Nasal cavity respiratory epithelium epithelial cell of viscerocranial mucosa (primary cell): ENCODE results near the gene HORMAD1. TPM values are rescaled to one million over a fixed set of nuclear protein-coding genes. Genes with fewer than 3 reads are reported as not detected.

Source experiments
- total RNA-seq: library from RNA; depleted of rRNA; stranded (reverse); fragments of >200 nt; gene quantifications from 2 replicates; pipeline ENCODE4 v1.2.3, GENCODE V29; 2014

Gene HORMAD1, protein sequence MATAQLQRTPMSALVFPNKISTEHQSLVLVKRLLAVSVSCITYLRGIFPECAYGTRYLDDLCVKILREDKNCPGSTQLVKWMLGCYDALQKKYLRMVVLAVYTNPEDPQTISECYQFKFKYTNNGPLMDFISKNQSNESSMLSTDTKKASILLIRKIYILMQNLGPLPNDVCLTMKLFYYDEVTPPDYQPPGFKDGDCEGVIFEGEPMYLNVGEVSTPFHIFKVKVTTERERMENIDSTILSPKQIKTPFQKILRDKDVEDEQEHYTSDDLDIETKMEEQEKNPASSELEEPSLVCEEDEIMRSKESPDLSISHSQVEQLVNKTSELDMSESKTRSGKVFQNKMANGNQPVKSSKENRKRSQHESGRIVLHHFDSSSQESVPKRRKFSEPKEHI
- 0.50 and 3.8 TPM in 2 replicates for total RNA-seq

DNA sequence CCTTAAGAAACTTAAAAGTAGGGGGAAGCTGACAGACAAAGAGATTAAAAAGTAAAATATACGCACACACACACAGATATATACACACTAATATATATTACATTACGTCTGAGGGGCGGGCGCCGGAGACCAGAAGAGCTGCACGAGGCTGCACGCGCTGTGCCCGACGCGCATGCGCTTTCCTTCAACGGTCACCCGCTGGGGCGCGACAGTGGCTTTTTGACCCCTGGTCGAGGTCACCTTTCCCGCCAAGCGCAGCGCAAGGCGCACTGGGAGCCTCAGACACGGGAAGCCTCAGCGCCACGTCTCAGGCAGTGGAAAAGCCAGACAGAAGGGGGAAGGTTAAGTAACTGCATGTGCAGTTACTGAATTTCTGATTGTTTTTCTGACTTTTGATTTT is at the start of gene HORMAD1:
Gene HORMAD1 (minus strand): TSS at position 193 of the 400 bp plus-strand sequence. CDS start 1,390 bp downstream, outside the sequence.

DNA sequence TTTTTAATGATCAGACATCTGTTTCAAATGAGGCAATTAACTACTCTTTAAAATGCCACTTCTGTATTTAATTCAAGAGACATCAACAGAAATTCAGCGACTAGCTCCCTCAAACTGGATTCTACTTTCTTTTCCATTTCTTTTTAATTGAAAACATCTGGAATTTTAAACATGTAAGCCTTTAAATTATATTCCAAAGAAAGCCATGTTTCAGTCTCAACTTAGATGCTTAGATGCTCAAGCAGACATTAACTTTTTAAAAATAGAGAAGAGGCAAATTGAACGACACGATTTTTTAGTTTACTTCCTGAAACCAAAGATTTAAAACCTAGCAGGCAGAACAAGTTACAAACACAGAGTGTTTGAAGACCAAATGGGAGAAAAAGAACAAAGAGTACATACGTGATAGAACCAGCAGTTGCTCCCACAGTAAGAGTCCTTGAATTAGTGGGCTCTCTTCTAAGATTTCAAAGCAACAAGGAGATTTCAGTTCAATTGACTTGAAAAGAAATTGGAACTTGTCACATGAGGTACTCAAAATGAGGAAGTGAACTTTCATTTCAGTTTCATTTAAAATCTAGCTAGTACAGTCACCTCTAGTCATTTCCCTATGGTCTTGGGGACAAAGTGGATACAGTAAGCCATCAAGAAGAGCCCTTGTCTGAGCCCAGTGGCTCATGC is 44.7 kb upstream of the HORMAD1 start, which contains the start of gene CTSS:
Gene CTSS (minus strand): TSS at position 483 of the 681 bp plus-strand sequence. CDS start 1,015 bp downstream, outside the sequence.

DNA sequence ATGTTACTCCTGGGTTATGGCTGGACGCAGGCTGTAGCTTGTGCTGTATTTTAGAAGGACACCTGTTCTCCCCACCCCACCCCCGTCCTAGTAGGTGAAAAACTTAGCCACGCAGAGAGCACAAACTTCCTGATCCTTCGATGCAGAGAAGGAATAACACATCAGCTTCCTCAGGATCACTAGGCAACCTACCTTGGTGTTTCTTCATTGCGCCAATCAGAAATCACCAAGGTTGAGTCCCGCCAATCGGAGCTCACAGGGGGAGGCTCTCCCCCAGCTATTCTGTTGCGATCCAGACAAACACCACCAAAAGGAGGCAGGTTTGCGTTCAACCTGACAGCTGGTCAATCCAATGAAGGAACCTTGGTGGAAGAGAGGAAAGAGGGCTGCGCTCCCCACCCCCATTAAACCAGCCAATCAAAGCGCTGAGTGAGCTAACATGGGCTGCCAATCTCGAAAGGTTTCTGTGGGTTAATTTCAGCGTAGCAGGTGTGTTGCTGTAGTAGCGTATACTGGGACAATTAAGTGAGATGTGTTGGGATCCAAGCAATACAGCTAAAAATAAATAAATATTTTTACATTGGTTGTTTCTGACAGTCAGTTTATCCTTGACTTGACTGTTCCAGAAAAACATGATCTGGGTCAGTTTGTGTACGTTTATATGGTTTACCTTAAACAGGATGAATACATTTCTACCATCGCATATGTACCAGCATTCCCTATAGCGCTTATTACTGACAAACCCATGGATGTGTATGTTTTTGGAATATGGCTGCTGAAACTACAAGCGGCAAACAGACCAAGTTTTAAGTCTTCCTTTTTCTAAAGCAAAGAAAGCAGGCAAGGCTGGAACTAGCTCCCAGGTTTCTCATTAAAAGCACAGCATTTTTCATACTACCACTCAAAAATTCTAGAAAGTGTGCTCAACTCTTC is 23.4 kb downstream of the HORMAD1 start, which contains the start of gene GOLPH3L:
Gene GOLPH3L (minus strand): TSS at position 160 of the 933 bp plus-strand sequence. CDS start 2,316 bp downstream, outside the sequence.

Other genes starting within 250 kb of the HORMAD1 start
- 24.6 and 46.8 TPM in 2 replicates for gene TARS2, start 233.5 kb downstream of the HORMAD1 start, total RNA-seq
- 5.1 and 7.0 TPM in 2 replicates for gene ECM1, start 212.8 kb downstream of the HORMAD1 start, total RNA-seq
- 0.34 TPM in 1 of 2 replicates, not detected in the other for gene FALEC, start 205.1 kb downstream of the HORMAD1 start, total RNA-seq
- 1.7 and 2.8 TPM in 2 replicates for gene ADAMTSL4, start 171.5 kb downstream of the HORMAD1 start, total RNA-seq
- gene MCL1, start 141.3 kb downstream of the HORMAD1 start, total RNA-seq: 365 and 420 TPM in 2 replicates
- gene ENSA, start 91.3 kb downstream of the HORMAD1 start, total RNA-seq: 58.8 and 76.6 TPM in 2 replicates
- gene GOLPH3L, start 23.7 kb downstream of the HORMAD1 start, total RNA-seq: 15.9 and 16.7 TPM in 2 replicates
- 2.1 and 12.4 TPM in 2 replicates for gene CTSS, start 44.9 kb upstream of the HORMAD1 start, total RNA-seq
- 1.4 and 3.6 TPM in 2 replicates for gene CTSK, start 87.4 kb upstream of the HORMAD1 start, total RNA-seq
- 20.5 and 30.6 TPM in 2 replicates for gene ARNT, start 155.7 kb upstream of the HORMAD1 start, total RNA-seq
- gene CTXND2, start 166.2 kb upstream of the HORMAD1 start, total RNA-seq: not detected in 2 replicates
- 23.2 and 36.7 TPM in 2 replicates for gene SETDB1, start 205.5 kb upstream of the HORMAD1 start, total RNA-seq